IMR-90 (cell line): Measurements from ENCODE around the gene RABGGTB. TPM values are rescaled to one million over a fixed set of nuclear protein-coding genes. Genes with fewer than 3 reads are reported as not detected.

Experiments used
- ATAC-seq: fragments of 200-7000 bp; cut with Tn5 transposase; 2 replicates; pipeline ENCODE4 v1.9.1; 2020; ENCODE audit warnings: low read depth, mild to moderate bottlenecking, moderate library complexity
- BruUV-seq: library from RNA; stranded (reverse); fragments of 400-500 nt; replicated peaks from 2 replicates; lab custom pipeline; 2021; lab: Mats Ljungman, UMichigan
- CTCF ChIA-PET: fragments of 300-600 bp; formaldehyde crosslinking; extraction: SDS; loops from one replicate; lab custom pipeline; 2021; ENCODE audit warnings: antibody characterized with exemption; lab: Yijun Ruan, JAX
- POLR2A ChIA-PET: fragments of 300-600 bp; sonication (Branson Sonifier 250); formaldehyde crosslinking; loops from one replicate; lab custom pipeline; 2022; ENCODE audit warnings: antibody characterized with exemption; ENCODE audit not compliant: unreplicated experiment; lab: Charles Lee
- DNase-seq: peaks from one replicate; pipeline ENCODE4 v3.0.0; 2013
- H2AFZ ChIP-seq: replicated peaks from 2 replicates; pipeline ENCODE3; 2013; ENCODE audit warnings: low read length, mild to moderate bottlenecking; ENCODE audit not compliant: poor library complexity
- H2AK5ac ChIP-seq: 2 replicates; pipeline ENCODE4 v1.6.1; 2013; ENCODE audit warnings: low read depth, low read length, inconsistent platforms
- H2AK9ac ChIP-seq: replicated peaks from 2 replicates; pipeline ENCODE3; 2013; ENCODE audit warnings: mild to moderate bottlenecking, low read depth, low read length, moderate library complexity; ENCODE audit not compliant: poor library complexity
- H2BK120ac ChIP-seq: 2 replicates; pipeline ENCODE4 v1.6.1; 2013; ENCODE audit warnings: low read depth, low read length, inconsistent platforms
- H2BK15ac ChIP-seq: 3 replicates; pipeline ENCODE4 v1.6.1; 2013; ENCODE audit warnings: low read depth, low read length, inconsistent platforms
- H2BK20ac ChIP-seq: 2 replicates; pipeline ENCODE4 v1.6.1; 2013; ENCODE audit warnings: low read depth, mild to moderate bottlenecking, inconsistent platforms, low read length, moderate library complexity
- H2BK5ac ChIP-seq: 2 replicates; pipeline ENCODE4 v1.6.1; 2013; ENCODE audit warnings: mild to moderate bottlenecking, low read depth, low read length, inconsistent platforms; ENCODE audit not compliant: poor library complexity, severe bottlenecking
- H3K14ac ChIP-seq: replicated peaks from 2 replicates; pipeline ENCODE4 v1.6.1; 2013; ENCODE audit warnings: low read depth, low read length, inconsistent platforms
- H3K18ac ChIP-seq: 2 replicates; pipeline ENCODE4 v1.6.1; 2013; ENCODE audit warnings: low read depth, low read length, control low read depth
- H3K23ac ChIP-seq: 2 replicates; pipeline ENCODE4 v1.6.1; 2013; ENCODE audit warnings: low read depth, low read length, inconsistent platforms
- H3K27ac ChIP-seq: 2 replicates; pipeline ENCODE4 v1.5.1; 2013; ENCODE audit warnings: mild to moderate bottlenecking, control low read depth, low read length; ENCODE audit not compliant: insufficient read depth
- H3K27me3 ChIP-seq: 2 replicates; pipeline ENCODE4 v1.6.1; 2013; ENCODE audit warnings: low read length; ENCODE audit not compliant: control insufficient read depth, insufficient read depth
- H3K36me3 ChIP-seq: 2 replicates; pipeline ENCODE4 v1.6.1; 2013; ENCODE audit warnings: low read length, mixed read lengths; ENCODE audit not compliant: control insufficient read depth, insufficient read depth
- H3K4ac ChIP-seq: 2 replicates; pipeline ENCODE4 v1.6.1; 2013; ENCODE audit warnings: low read depth, low read length, inconsistent platforms
- H3K4me1 ChIP-seq: 2 replicates; pipeline ENCODE4 v1.6.1; 2013; ENCODE audit warnings: low read length, mixed read lengths; ENCODE audit not compliant: control insufficient read depth, insufficient read depth
- H3K4me2 ChIP-seq: 2 replicates; pipeline ENCODE4 v1.6.1; 2013; ENCODE audit warnings: low read depth, mild to moderate bottlenecking, control low read depth, low read length, moderate library complexity
- H3K4me3 ChIP-seq: 2 replicates; pipeline ENCODE4 v1.5.1; 2013; ENCODE audit warnings: low read depth, mild to moderate bottlenecking, control low read depth, low read length, moderate library complexity; ENCODE audit not compliant: insufficient read depth
- H3K56ac ChIP-seq: 2 replicates; pipeline ENCODE4 v1.6.1; 2013; ENCODE audit warnings: low read length, inconsistent platforms; ENCODE audit not compliant: insufficient read depth; ENCODE audit errors: extremely low read depth
- H3K79me1 ChIP-seq, 2 experiments: 2 replicates each; pipeline ENCODE4 v1.6.1; 2013; ENCODE audit warnings: low read length in 2 of 2, inconsistent platforms in 1 of 2, low read depth in 1 of 2
- H3K9ac ChIP-seq: 2 replicates; pipeline ENCODE4 v1.6.1; 2013; ENCODE audit warnings: low read depth, low read length, control low read depth
- H3K9me1 ChIP-seq: 2 replicates; pipeline ENCODE4 v1.6.1; 2013; ENCODE audit warnings: low read length, inconsistent platforms; ENCODE audit not compliant: insufficient read depth
- H3K9me3 ChIP-seq: 2 replicates; pipeline ENCODE4 v1.6.1; 2013; ENCODE audit warnings: low read length; ENCODE audit not compliant: control insufficient read depth, insufficient read depth
- H4K20me1 ChIP-seq: 2 replicates; pipeline ENCODE4 v1.6.1; 2013; ENCODE audit warnings: low read length, inconsistent platforms; ENCODE audit not compliant: insufficient read depth
- H4K5ac ChIP-seq: 2 replicates; pipeline ENCODE4 v1.6.1; 2013; ENCODE audit warnings: mild to moderate bottlenecking, low read depth, low read length, control low read depth
- H4K8ac ChIP-seq, 2 experiments: 2 replicates each; pipeline ENCODE4 v1.6.1; 2013; ENCODE audit warnings: low read depth in 2 of 2, low read length in 2 of 2, control low read depth in 1 of 2, inconsistent platforms in 1 of 2
- H4K91ac ChIP-seq: 2 replicates; pipeline ENCODE4 v1.6.1; 2013; ENCODE audit warnings: low read depth, low read length, inconsistent platforms; ENCODE audit not compliant: insufficient read depth
- BHLHE40 ChIP-seq: fragments of 150-350 bp; IDR thresholded peaks from 2 replicates; pipeline ENCODE4 v1.6.1; 2016; ENCODE audit warnings: mild to moderate bottlenecking, low read depth, low read length
- CEBPB ChIP-seq: IDR thresholded peaks from 2 replicates; pipeline ENCODE4 v1.6.1; 2012; ENCODE audit warnings: low read depth, low read length, improper control_type of control experiment
- CHD1 ChIP-seq: IDR thresholded peaks from 2 replicates; pipeline ENCODE4 v1.6.1; 2012; ENCODE audit warnings: low read depth, low read length, improper control_type of control experiment
- RAD21 ChIP-seq: IDR thresholded peaks from 2 replicates; pipeline ENCODE4 v1.6.1; 2012; ENCODE audit warnings: low read length, improper control_type of control experiment
- WGBS, 2 experiments: methylation state at CpG; one replicate each; pipeline versions ENCODE4 v1.1.5 to v1.1.7; 2013; ENCODE audit warnings: missing lambda C conversion rate in 2 of 2; ENCODE audit not compliant: insufficient read length in 1 of 2; ENCODE audit errors: extremely low coverage in 2 of 2; 5-methylcytosine and 5-hydroxymethylcytosine counted together
- dilution Hi-C: fragments of 300-500 bp; cut with HindIII; formaldehyde crosslinking; loops from one replicate; pipeline ENCODE4 v1.14.3; 2018; ENCODE audit warnings: low sequenced_read_pairs; ENCODE audit not compliant: unreplicated experiment
- in situ Hi-C: fragments of 300-500 bp; cut with MboI; formaldehyde crosslinking; loops from 3 replicates; pipeline ENCODE4 v1.14.3; 2019; ENCODE audit warnings: low sequenced_read_pairs, inconsistent platforms, mixed read lengths
- intact Hi-C: fragments of 100-400 bp; cut with micrococcal nuclease; formaldehyde crosslinking; loops from 2 replicates; pipeline ENCODE4 v1.10.0; 2022
- polyA plus RNA-seq, 3 experiments: library from polyadenylated mRNA; depleted of rRNA; stranded (reverse); fragments of >200 nt; gene quantifications; 2 replicates each; pipeline ENCODE4 v1.2.3, GENCODE V29; 2012; ENCODE audit warnings: low replicate concordance in 1 of 3
- total RNA-seq: library from RNA; depleted of rRNA; stranded (reverse); fragments of >200 nt; gene quantifications from 2 replicates; pipeline ENCODE4 v1.2.3, GENCODE V29; 2012
- TF ChIP-seq, protein P1 (sequence below): fragments of 150-350 bp; IDR thresholded peaks from 2 replicates; pipeline ENCODE4 v1.6.1; 2016; ENCODE audit warnings: low read depth, mild to moderate bottlenecking, low read length, moderate library complexity, borderline replicate concordance
- TF ChIP-seq, protein P2 (sequence below): conservative IDR thresholded peaks from 2 replicates; pipeline ENCODE4 v1.5.1; 2012; ENCODE audit warnings: mild to moderate bottlenecking, low read depth, low read length, improper control_type of control experiment
- TF ChIP-seq, protein P3 (sequence below): fragments of 150-350 bp; IDR thresholded peaks from 2 replicates; pipeline ENCODE4 v1.6.1; 2017; ENCODE audit warnings: mild to moderate bottlenecking, antibody characterized with exemption, low read length, low read depth

RABGGTB gene
- total and polyA plus RNA-seq, 2 of the 4 experiments (the other 2 are of a cell fraction): 48.2 to 76.0 TPM

DNA sequence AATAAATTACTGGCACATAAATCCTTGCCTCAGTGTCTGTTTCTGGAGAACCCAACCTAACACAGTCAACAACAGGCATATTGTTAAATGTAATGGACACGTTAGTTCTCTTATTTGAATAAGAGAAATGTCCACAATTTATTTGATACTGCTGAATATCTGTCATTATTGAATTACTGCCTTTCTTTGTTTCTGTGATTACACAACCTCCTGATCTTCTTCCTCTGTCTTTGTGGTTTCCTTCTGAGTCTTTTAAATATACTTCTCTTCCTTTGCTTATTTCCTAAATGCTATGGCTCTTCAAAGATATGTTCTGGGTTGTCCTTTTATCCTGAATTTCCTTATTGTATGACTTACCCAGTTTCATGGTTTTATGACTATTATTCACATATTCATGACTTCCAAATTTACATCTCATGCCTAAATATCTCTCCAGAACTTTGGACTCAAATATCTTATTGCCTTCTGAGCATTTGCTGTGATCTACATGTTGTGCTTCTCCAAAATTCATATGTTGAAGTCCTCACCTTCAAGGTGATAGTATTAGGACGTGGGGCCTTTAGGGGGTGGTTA lies 50.6 kb downstream of the RABGGTB start:
- H3K14ac ChIP-seq: no peak overlapping the region
- H3K4me3 ChIP-seq: no peak overlapping the region
- H3K9me1 ChIP-seq: no peaks in the 10 kb centered on the region
- H3K56ac ChIP-seq: no peak overlapping the region
- intact Hi-C loops: no loop called here
- no peak overlapping the region for H2BK120ac ChIP-seq
- no peak overlapping the region for H2AK9ac ChIP-seq
- H3K27me3 ChIP-seq: no peaks in the 10 kb centered on the region
- no peaks in the 10 kb centered on the region for H3K79me1 ChIP-seq
- H4K5ac ChIP-seq: no peak overlapping the region
- POLR2A ChIA-PET: no interaction called here
- no peak overlapping the region for H3K27ac ChIP-seq
- no peaks in the 10 kb centered on the region for H3K4me1 ChIP-seq
- no peak overlapping the region for H3K4ac ChIP-seq
- no peak overlapping the region for H4K8ac ChIP-seq
- no peaks in the 10 kb centered on the region for H3K36me3 ChIP-seq
- H3K9ac ChIP-seq: no peak overlapping the region
- TF ChIP-seq CEBPB (no peak), RAD21 (no peak), BHLHE40 (no peak), CHD1 (no peak)
- TF ChIP-seq, protein P1, sequence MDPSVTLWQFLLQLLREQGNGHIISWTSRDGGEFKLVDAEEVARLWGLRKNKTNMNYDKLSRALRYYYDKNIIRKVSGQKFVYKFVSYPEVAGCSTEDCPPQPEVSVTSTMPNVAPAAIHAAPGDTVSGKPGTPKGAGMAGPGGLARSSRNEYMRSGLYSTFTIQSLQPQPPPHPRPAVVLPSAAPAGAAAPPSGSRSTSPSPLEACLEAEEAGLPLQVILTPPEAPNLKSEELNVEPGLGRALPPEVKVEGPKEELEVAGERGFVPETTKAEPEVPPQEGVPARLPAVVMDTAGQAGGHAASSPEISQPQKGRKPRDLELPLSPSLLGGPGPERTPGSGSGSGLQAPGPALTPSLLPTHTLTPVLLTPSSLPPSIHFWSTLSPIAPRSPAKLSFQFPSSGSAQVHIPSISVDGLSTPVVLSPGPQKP: no peak
- TF ChIP-seq, protein P2, sequence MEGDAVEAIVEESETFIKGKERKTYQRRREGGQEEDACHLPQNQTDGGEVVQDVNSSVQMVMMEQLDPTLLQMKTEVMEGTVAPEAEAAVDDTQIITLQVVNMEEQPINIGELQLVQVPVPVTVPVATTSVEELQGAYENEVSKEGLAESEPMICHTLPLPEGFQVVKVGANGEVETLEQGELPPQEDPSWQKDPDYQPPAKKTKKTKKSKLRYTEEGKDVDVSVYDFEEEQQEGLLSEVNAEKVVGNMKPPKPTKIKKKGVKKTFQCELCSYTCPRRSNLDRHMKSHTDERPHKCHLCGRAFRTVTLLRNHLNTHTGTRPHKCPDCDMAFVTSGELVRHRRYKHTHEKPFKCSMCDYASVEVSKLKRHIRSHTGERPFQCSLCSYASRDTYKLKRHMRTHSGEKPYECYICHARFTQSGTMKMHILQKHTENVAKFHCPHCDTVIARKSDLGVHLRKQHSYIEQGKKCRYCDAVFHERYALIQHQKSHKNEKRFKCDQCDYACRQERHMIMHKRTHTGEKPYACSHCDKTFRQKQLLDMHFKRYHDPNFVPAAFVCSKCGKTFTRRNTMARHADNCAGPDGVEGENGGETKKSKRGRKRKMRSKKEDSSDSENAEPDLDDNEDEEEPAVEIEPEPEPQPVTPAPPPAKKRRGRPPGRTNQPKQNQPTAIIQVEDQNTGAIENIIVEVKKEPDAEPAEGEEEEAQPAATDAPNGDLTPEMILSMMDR: no peak
- TF ChIP-seq, protein P3, sequence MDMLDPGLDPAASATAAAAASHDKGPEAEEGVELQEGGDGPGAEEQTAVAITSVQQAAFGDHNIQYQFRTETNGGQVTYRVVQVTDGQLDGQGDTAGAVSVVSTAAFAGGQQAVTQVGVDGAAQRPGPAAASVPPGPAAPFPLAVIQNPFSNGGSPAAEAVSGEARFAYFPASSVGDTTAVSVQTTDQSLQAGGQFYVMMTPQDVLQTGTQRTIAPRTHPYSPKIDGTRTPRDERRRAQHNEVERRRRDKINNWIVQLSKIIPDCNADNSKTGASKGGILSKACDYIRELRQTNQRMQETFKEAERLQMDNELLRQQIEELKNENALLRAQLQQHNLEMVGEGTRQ: no peak
- H3K4me2 ChIP-seq: no peak overlapping the region
- no peaks in the 10 kb centered on the region for H3K9me3 ChIP-seq
- no peaks in the 10 kb centered on the region for H4K20me1 ChIP-seq
- H2AK5ac ChIP-seq: no peak overlapping the region
- no peak overlapping the region for H2AFZ ChIP-seq
- in situ Hi-C loops: no loop called here
- H2BK15ac ChIP-seq: no peak overlapping the region
- ATAC-seq (no peak), DNase-seq (no peak)
- no peak overlapping the region for H2BK20ac ChIP-seq
- no peak overlapping the region for H4K91ac ChIP-seq
- no peak overlapping the region for H3K18ac ChIP-seq
- no CpG with 5 or more reads among the region's 2 CpGs for WGBS, 2 experiments
- CTCF ChIA-PET: no interaction called here
- no TSS peak for BruUV-seq
- no peak overlapping the region for H3K23ac ChIP-seq
- dilution Hi-C loops: no loop called here
- no peak overlapping the region for H2BK5ac ChIP-seq
